ENCODE data around the gene SLC12A7. TPM values are rescaled to one million over a fixed set of nuclear protein-coding genes. Genes with fewer than 3 reads are reported as not detected.
"Not testable (repeated sequence)": the region's sequence is repeated elsewhere in the genome, so short reads cannot be mapped to it uniquely, and the experiment has no call there.

SLC12A7 gene
- total RNA-seq, 1 donor: 13.7 TPM

GRCh38 chr5:1089621-1090040, 22.2 kb downstream of the SLC12A7 start:
- no peaks in the 10 kb centered on the region for H3K4me1 ChIP-seq (ENCODE audit: insufficient read depth, low read length)
- H3K9me3 ChIP-seq (ENCODE audit: low read depth, low read length): no peaks in the 10 kb centered on the region
- no peaks in the 10 kb centered on the region for H3K27me3 ChIP-seq (ENCODE audit: insufficient read depth, low read length)
- no peak overlapping the region for H3K4me3 ChIP-seq (ENCODE audit: low read length)

GRCh38 chr5:1089146-1089545, 22.7 kb downstream of the SLC12A7 start:
- no peak overlapping the region for H3K4me3 ChIP-seq (ENCODE audit: low read length)
- no peaks in the 10 kb centered on the region for H3K9me3 ChIP-seq (ENCODE audit: low read depth, low read length)
- H3K4me1 ChIP-seq (ENCODE audit: insufficient read depth, low read length): no peaks in the 10 kb centered on the region
- no peaks in the 10 kb centered on the region for H3K27me3 ChIP-seq (ENCODE audit: insufficient read depth, low read length)

GRCh38 chr5:1088726-1089125, 23.1 kb downstream of the SLC12A7 start:
- Histone ChIP-seq H3K27me3 (ENCODE audit: insufficient read depth, low read length) (no peaks in the 10 kb centered on the region), H3K4me1 (ENCODE audit: insufficient read depth, low read length) (no peaks in the 10 kb centered on the region), H3K9me3 (ENCODE audit: low read depth, low read length) (no peaks in the 10 kb centered on the region), H3K4me3 (ENCODE audit: low read length) (no peak overlapping the region)

GRCh38 chr5:1088031-1088430, 23.8 kb downstream of the SLC12A7 start:
- Histone ChIP-seq H3K9me3 (ENCODE audit: low read depth, low read length) (no peaks in the 10 kb centered on the region), H3K4me3 (ENCODE audit: low read length) (no peak overlapping the region), H3K4me1 (ENCODE audit: insufficient read depth, low read length) (no peaks in the 10 kb centered on the region), H3K27me3 (ENCODE audit: insufficient read depth, low read length) (no peaks in the 10 kb centered on the region)

GRCh38 chr5:1087428-1087827, 24.4 kb downstream of the SLC12A7 start:
- Histone ChIP-seq H3K4me3 (ENCODE audit: low read length) (no peak overlapping the region), H3K27me3 (ENCODE audit: insufficient read depth, low read length) (no peaks in the 10 kb centered on the region), H3K9me3 (ENCODE audit: low read depth, low read length) (no peaks in the 10 kb centered on the region), H3K4me1 (ENCODE audit: insufficient read depth, low read length) (no peaks in the 10 kb centered on the region)

GRCh38 chr5:1086871-1087270, 25.0 kb downstream of the SLC12A7 start:
- Histone ChIP-seq H3K4me1 (ENCODE audit: insufficient read depth, low read length) (no peaks in the 10 kb centered on the region), H3K27me3 (ENCODE audit: insufficient read depth, low read length) (no peaks in the 10 kb centered on the region), H3K9me3 (ENCODE audit: low read depth, low read length) (no peaks in the 10 kb centered on the region), H3K4me3 (ENCODE audit: low read length) (no peak overlapping the region)

- H3K4me3 ChIP-seq (ENCODE audit: low read length): no peak overlapping the region
- H3K4me1 ChIP-seq (ENCODE audit: insufficient read depth, low read length): no peaks in the 10 kb centered on the region
- H3K9me3 ChIP-seq (ENCODE audit: low read depth, low read length): no peaks in the 10 kb centered on the region
- no peaks in the 10 kb centered on the region for H3K27me3 ChIP-seq (ENCODE audit: insufficient read depth, low read length)
Observed at GRCh38 chr5:1086137-1086536, 25.7 kb downstream of the SLC12A7 start.

- no peaks in the 10 kb centered on the region for H3K9me3 ChIP-seq (ENCODE audit: low read depth, low read length)
- no peaks in the 10 kb centered on the region for H3K27me3 ChIP-seq (ENCODE audit: insufficient read depth, low read length)
- H3K4me3 ChIP-seq (ENCODE audit: low read length): no peak overlapping the region
- no peaks in the 10 kb centered on the region for H3K4me1 ChIP-seq (ENCODE audit: insufficient read depth, low read length)
Observed at GRCh38 chr5:1085391-1085790, 26.5 kb downstream of the SLC12A7 start.

- Histone ChIP-seq H3K27me3 (ENCODE audit: insufficient read depth, low read length) (no peaks in the 10 kb centered on the region), H3K9me3 (ENCODE audit: low read depth, low read length) (no peaks in the 10 kb centered on the region), H3K4me3 (ENCODE audit: low read length) (no peak overlapping the region), H3K4me1 (ENCODE audit: insufficient read depth, low read length) (no peaks in the 10 kb centered on the region)
Observed at GRCh38 chr5:1083823-1084605, 27.8 kb downstream of the SLC12A7 start.

- not testable (repeated sequence) for H3K27me3 ChIP-seq (ENCODE audit: insufficient read depth, low read length); H3K9me3 ChIP-seq (ENCODE audit: low read depth, low read length); H3K4me1 ChIP-seq (ENCODE audit: insufficient read depth, low read length); H3K4me3 ChIP-seq (ENCODE audit: low read length)
Observed at GRCh38 chr5:1083026-1083425, 28.8 kb downstream of the SLC12A7 start.

- Histone ChIP-seq H3K9me3 (ENCODE audit: low read depth, low read length) (no peaks in the 10 kb centered on the region), H3K4me3 (ENCODE audit: low read length) (no peak overlapping the region), H3K4me1 (ENCODE audit: insufficient read depth, low read length) (no peaks in the 10 kb centered on the region), H3K27me3 (ENCODE audit: insufficient read depth, low read length) (no peaks in the 10 kb centered on the region)
Observed at GRCh38 chr5:1081519-1081918, 30.3 kb downstream of the SLC12A7 start.

GRCh38 chr5:1080432-1080831, 31.4 kb downstream of the SLC12A7 start:
- Histone ChIP-seq H3K4me3 (ENCODE audit: low read length) (no peak overlapping the region), H3K4me1 (ENCODE audit: insufficient read depth, low read length) (no peaks in the 10 kb centered on the region), H3K9me3 (ENCODE audit: low read depth, low read length) (no peaks in the 10 kb centered on the region), H3K27me3 (ENCODE audit: insufficient read depth, low read length) (no peaks in the 10 kb centered on the region)

- no peaks in the 10 kb centered on the region for H3K9me3 ChIP-seq (ENCODE audit: low read depth, low read length)
- H3K27me3 ChIP-seq (ENCODE audit: insufficient read depth, low read length): no peaks in the 10 kb centered on the region
- H3K4me1 ChIP-seq (ENCODE audit: insufficient read depth, low read length): no peaks in the 10 kb centered on the region
- H3K4me3 ChIP-seq (ENCODE audit: low read length): no peak overlapping the region
Observed at GRCh38 chr5:1079961-1080360, 31.9 kb downstream of the SLC12A7 start.

GRCh38 chr5:1079486-1079885, 32.4 kb downstream of the SLC12A7 start:
- Histone ChIP-seq H3K4me1 (ENCODE audit: insufficient read depth, low read length) (no peaks in the 10 kb centered on the region), H3K4me3 (ENCODE audit: low read length) (no peak overlapping the region), H3K27me3 (ENCODE audit: insufficient read depth, low read length) (no peaks in the 10 kb centered on the region), H3K9me3 (ENCODE audit: low read depth, low read length) (no peaks in the 10 kb centered on the region)

- no peak overlapping the region for H3K4me3 ChIP-seq (ENCODE audit: low read length)
- no peaks in the 10 kb centered on the region for H3K4me1 ChIP-seq (ENCODE audit: insufficient read depth, low read length)
- H3K9me3 ChIP-seq (ENCODE audit: low read depth, low read length): no peaks in the 10 kb centered on the region
- H3K27me3 ChIP-seq (ENCODE audit: insufficient read depth, low read length): no peaks in the 10 kb centered on the region
Observed at GRCh38 chr5:1078851-1079250, 33.0 kb downstream of the SLC12A7 start.

- Histone ChIP-seq H3K9me3 (ENCODE audit: low read depth, low read length) (no peaks in the 10 kb centered on the region), H3K4me1 (ENCODE audit: insufficient read depth, low read length) (no peaks in the 10 kb centered on the region), H3K4me3 (ENCODE audit: low read length) (no peak overlapping the region), H3K27me3 (ENCODE audit: insufficient read depth, low read length) (no peaks in the 10 kb centered on the region)
Observed at GRCh38 chr5:1078206-1078605, 33.7 kb downstream of the SLC12A7 start.
